ENCODE measurements around the gene ZNF318. TPM values are rescaled to one million over a fixed set of nuclear protein-coding genes. Genes with fewer than 3 reads are reported as not detected.

The ZNF318 gene
- polyA plus RNA-seq, 1 donor (not counting 4 experiments of a cell fraction or from before 2014, with no cell fraction given), result 14.6 TPM

GRCh38 chr6:43395776-43396175 lies 26.3 kb upstream of the ZNF318 start:
- H3K9me3 ChIP-seq (ENCODE audit: control insufficient read depth, low read depth, low read length), result no peaks in the 10 kb centered on the region
- no peak for DNase-seq (ENCODE audit: low read depth, low spot score)
- H3K9me1 ChIP-seq (ENCODE audit: control insufficient read depth, extremely low read depth, insufficient read depth, low read length), result no peaks in the 10 kb centered on the region
- H4K20me1 ChIP-seq (ENCODE audit: control insufficient read depth, extremely low read depth, insufficient read depth, low read length), result no peaks in the 10 kb centered on the region
- no peaks in the 10 kb centered on the region for H3K79me2 ChIP-seq (ENCODE audit: control insufficient read depth, insufficient read depth, low read length)
- H3K4me1 ChIP-seq (ENCODE audit: control insufficient read depth, extremely low read depth, insufficient read depth, low read length), result peaks cover 11% of the 10 kb centered on the region
- no peak overlapping the region for H3K4me3 ChIP-seq (ENCODE audit: control insufficient read depth in 2 of 3, extremely low read depth in 1 of 3, insufficient read depth in 2 of 3, low read depth in 1 of 3, low read length in 3 of 3)
- H3K36me3 ChIP-seq (ENCODE audit: control insufficient read depth in 2 of 2, extremely low read depth in 1 of 2, insufficient read depth in 2 of 2, low read length in 2 of 2), result no peaks in the 10 kb centered on the region
- H3K9ac ChIP-seq (ENCODE audit: control insufficient read depth, extremely low read depth, insufficient read depth, low read length), result no peak overlapping the region
- FAIRE-seq, result no peak
- H2AFZ ChIP-seq (ENCODE audit: control insufficient read depth, low read length), result no peak overlapping the region
- H3K27me3 ChIP-seq (ENCODE audit: control insufficient read depth, extremely low read depth, insufficient read depth, low read length), result no peaks in the 10 kb centered on the region
- TF ChIP-seq CTCF (optimal IDR thresholded peaks at IDR 0.05 in 1 of 3, IDR thresholded peaks at IDR 0.05 in 1 of 3, conservative IDR thresholded peaks at IDR 0.05 in 1 of 3; ENCODE audit: extremely low read depth in 1 of 3, insufficient read depth in 2 of 3, low read length in 3 of 3), result no peak
- no peak for TF ChIP-seq EZH2 (IDR thresholded peaks at IDR 0.05; ENCODE audit: low read length)
- dilution Hi-C loops (cut with MboI; ENCODE audit: extremely low pct_ligation_motif_present, low sequenced_read_pairs), result no loop called here
- no peak overlapping the region for H3K4me2 ChIP-seq (ENCODE audit: control insufficient read depth, extremely low read depth, insufficient read depth, low read depth, low read length)
- H3K27ac ChIP-seq (ENCODE audit: control insufficient read depth, insufficient read depth, low read length), result no peak overlapping the region

GRCh38 chr6:43394982-43395381 lies 25.5 kb upstream of the ZNF318 start:
- dilution Hi-C loops (cut with MboI; ENCODE audit: extremely low pct_ligation_motif_present, low sequenced_read_pairs), result no loop called here
- DNase-seq (ENCODE audit: low read depth, low spot score), result no peak
- H3K27ac ChIP-seq (ENCODE audit: control insufficient read depth, insufficient read depth, low read length), result no peak overlapping the region
- no peaks in the 10 kb centered on the region for H3K9me1 ChIP-seq (ENCODE audit: control insufficient read depth, extremely low read depth, insufficient read depth, low read length)
- H2AFZ ChIP-seq (ENCODE audit: control insufficient read depth, low read length), result no peak overlapping the region
- FAIRE-seq, result no peak
- H3K9ac ChIP-seq (ENCODE audit: control insufficient read depth, extremely low read depth, insufficient read depth, low read length), result no peak overlapping the region
- H3K27me3 ChIP-seq (ENCODE audit: control insufficient read depth, extremely low read depth, insufficient read depth, low read length), result no peaks in the 10 kb centered on the region
- H3K9me3 ChIP-seq (ENCODE audit: control insufficient read depth, low read depth, low read length), result no peaks in the 10 kb centered on the region
- H3K4me2 ChIP-seq (ENCODE audit: control insufficient read depth, extremely low read depth, insufficient read depth, low read depth, low read length), result no peak overlapping the region
- TF ChIP-seq CTCF (optimal IDR thresholded peaks at IDR 0.05 in 1 of 3, IDR thresholded peaks at IDR 0.05 in 1 of 3, conservative IDR thresholded peaks at IDR 0.05 in 1 of 3; ENCODE audit: extremely low read depth in 1 of 3, insufficient read depth in 2 of 3, low read length in 3 of 3) (no peak), EZH2 (IDR thresholded peaks at IDR 0.05; ENCODE audit: low read length) (no peak)
- no peaks in the 10 kb centered on the region for H4K20me1 ChIP-seq (ENCODE audit: control insufficient read depth, extremely low read depth, insufficient read depth, low read length)
- no peaks in the 10 kb centered on the region for H3K36me3 ChIP-seq (ENCODE audit: control insufficient read depth in 2 of 2, extremely low read depth in 1 of 2, insufficient read depth in 2 of 2, low read length in 2 of 2)
- peaks cover 11% of the 10 kb centered on the region for H3K4me1 ChIP-seq (ENCODE audit: control insufficient read depth, extremely low read depth, insufficient read depth, low read length)
- H3K4me3 ChIP-seq (ENCODE audit: control insufficient read depth in 2 of 3, extremely low read depth in 1 of 3, insufficient read depth in 2 of 3, low read depth in 1 of 3, low read length in 3 of 3), result no peak overlapping the region
- H3K79me2 ChIP-seq (ENCODE audit: control insufficient read depth, insufficient read depth, low read length), result no peaks in the 10 kb centered on the region

Data from keratinocyte (primary cell).